ENCODE results near the gene ERCC4. TPM values are rescaled to one million over a fixed set of nuclear protein-coding genes. Genes with fewer than 3 reads are reported as not detected.
A peak's percentile ranks its signal among the peaks of the same experiment; 100 is the strongest.

The ERCC4 gene
- total RNA-seq, 3 donors from 2014 or later, result 4.8 to 8.3 (median 7.9) TPM

- no peaks in the 10 kb centered on the region for H3K4me1 ChIP-seq
- H3K36me3 ChIP-seq, result no peaks in the 10 kb centered on the region
- intact Hi-C loops (cut with DNase I; ENCODE audit: low total_unique reads), result no loop called here
- TF ChIP-seq CTCF (IDR thresholded peaks at IDR 0.05) (no peak), POLR2AphosphoS5 (IDR thresholded peaks at IDR 0.05) (no peak), POLR2A (IDR thresholded peaks at IDR 0.05) (no peak)
- H3K4me3 ChIP-seq, result no peak overlapping the region
- DNase-seq (ENCODE audit: low spot score in 2 of 2), result no peak
- peak overlapping the region in 1 of 2 donors; percentile 17 for H3K27ac ChIP-seq
- no peaks in the 10 kb centered on the region for H3K9me3 ChIP-seq
- no peaks in the 10 kb centered on the region for H3K27me3 ChIP-seq
Measured at GRCh38 chr16:13961099-13961811, 41.3 kb downstream of the ERCC4 start.

- TF ChIP-seq CTCF (IDR thresholded peaks at IDR 0.05), result no peak
Measured at GRCh38 chr16:13962232-13962631, 42.3 kb downstream of the ERCC4 start.

GRCh38 chr16:13968835-13969234 lies 48.9 kb downstream of the ERCC4 start:
- no peak for DNase-seq (ENCODE audit: low spot score in 2 of 2)
- Histone ChIP-seq H3K4me1 (no peaks in the 10 kb centered on the region), H3K27me3 (no peaks in the 10 kb centered on the region), H3K27ac (no peak overlapping the region), H3K4me3 (no peak overlapping the region), H3K36me3 (no peaks in the 10 kb centered on the region), H3K9me3 (peaks cover 0 to 7% of the 10 kb centered on the region in 2 donors)
- TF ChIP-seq POLR2A (IDR thresholded peaks at IDR 0.05) (no peak), CTCF (IDR thresholded peaks at IDR 0.05) (no peak)
- intact Hi-C loops (cut with DNase I; ENCODE audit: low total_unique reads), result no loop called here

More at GRCh38 chr16:13962232-13962631, 42.3 kb downstream of the ERCC4 start:
- Histone ChIP-seq H3K27me3 (no peaks in the 10 kb centered on the region), H3K4me3 (no peak overlapping the region), H3K27ac (no peak overlapping the region), H3K36me3 (no peaks in the 10 kb centered on the region), H3K9me3 (no peaks in the 10 kb centered on the region), H3K4me1 (no peaks in the 10 kb centered on the region)
- no peak for DNase-seq (ENCODE audit: low spot score in 2 of 2)
- intact Hi-C loops (cut with DNase I; ENCODE audit: low total_unique reads), result no loop called here

- H3K9me3 ChIP-seq, result peaks cover 0 to 7% of the 10 kb centered on the region in 2 donors
- no peak for TF ChIP-seq POLR2A (IDR thresholded peaks at IDR 0.05)
- TF ChIP-seq CTCF (IDR thresholded peaks at IDR 0.05), result no peak
- no peak for TF ChIP-seq POLR2AphosphoS5 (IDR thresholded peaks at IDR 0.05)
- H3K36me3 ChIP-seq, result no peaks in the 10 kb centered on the region
- no peaks in the 10 kb centered on the region for H3K27me3 ChIP-seq
- H3K27ac ChIP-seq, result no peak overlapping the region
- no peak for DNase-seq (ENCODE audit: low spot score in 2 of 2)
- no peaks in the 10 kb centered on the region for H3K4me1 ChIP-seq
- no peak overlapping the region for H3K4me3 ChIP-seq
- intact Hi-C loops (cut with DNase I; ENCODE audit: low total_unique reads), result no loop called here
Measured at GRCh38 chr16:13969711-13970110, 49.8 kb downstream of the ERCC4 start.

- TF ChIP-seq CTCF (IDR thresholded peaks at IDR 0.05), result no peak
- TF ChIP-seq POLR2A (IDR thresholded peaks at IDR 0.05), result no peak
- TF ChIP-seq POLR2AphosphoS5 (IDR thresholded peaks at IDR 0.05), result no peak
- Histone ChIP-seq H3K27me3 (no peaks in the 10 kb centered on the region), H3K9me3 (peaks cover 0 to 7% of the 10 kb centered on the region in 2 donors), H3K36me3 (no peaks in the 10 kb centered on the region), H3K4me3 (no peak overlapping the region), H3K4me1 (no peaks in the 10 kb centered on the region), H3K27ac (no peak overlapping the region)
- intact Hi-C loops (cut with DNase I; ENCODE audit: low total_unique reads), result no loop called here
- DNase-seq (ENCODE audit: low spot score in 2 of 2), result no peak
Measured at GRCh38 chr16:13970708-13971422, 50.9 kb downstream of the ERCC4 start.
